Muscle of back (tissue), 11 donors: Measurements from ENCODE around the gene AGO4. TPM values are rescaled to one million over a fixed set of nuclear protein-coding genes. Genes with fewer than 3 reads are reported as not detected.

Source experiments
- DNase-seq, 3 donors: peaks; one replicate each; pipeline versions ENCODE4 v3.0.0 to v3.0.0-alpha.2; 2013
- polyA plus RNA-seq, 10 donors: library from polyadenylated mRNA; unstranded; fragments of 120-200 nt; gene quantifications; one replicate each; pipeline ENCODE4 v1.2.1, GENCODE V29; 2013; ENCODE audit not compliant: insufficient read length in 10 of 10

AGO4 gene
- polyA plus RNA-seq, 10 donors = 9.1 to 19.5 (median 13.6) TPM

GRCh38 chr1:35893051-35893879 is 85.4 kb downstream of the AGO4 start:
- DNase-seq = no peak

GRCh38 chr1:35894183-35894582 is 86.4 kb downstream of the AGO4 start:
- DNase-seq = peak in 1 of 3 donors; percentile 28

- no peak for DNase-seq
Observed at GRCh38 chr1:35894656-35895055, 86.8 kb downstream of the AGO4 start.

GRCh38 chr1:35899941-35900340 is 92.1 kb downstream of the AGO4 start:
- no peak for DNase-seq

GRCh38 chr1:35901235-35901634 is 93.4 kb downstream of the AGO4 start:
- no peak for DNase-seq

- DNase-seq = no peak
Observed at GRCh38 chr1:35902671-35903070, 94.9 kb downstream of the AGO4 start.

Other genes with a start within 250 kb of the AGO4 start
- 1 to 10 TPM in 1 of 10 donors, under 1 TPM in 9; 0.25 to 1.5 (median 0.56) TPM for gene TFAP2E, start 234.7 kb upstream of the AGO4 start, polyA plus RNA-seq
- gene PSMB2, start 166.5 kb upstream of the AGO4 start, polyA plus RNA-seq = 10 to 100 TPM; 52.9 to 68.0 (median 59.8) TPM
- gene C1orf216, start 89.1 kb upstream of the AGO4 start, polyA plus RNA-seq = 10 to 100 TPM in 6 of 10 donors, 1 to 10 TPM in 4; 8.7 to 17.5 (median 10.8) TPM
- gene CLSPN, start 38.0 kb upstream of the AGO4 start, polyA plus RNA-seq = 10 to 100 TPM in 1 of 10 donors, 1 to 10 TPM in 9; 4.8 to 13.5 (median 6.8) TPM
- gene AGO1, start 75.2 kb downstream of the AGO4 start, polyA plus RNA-seq = 10 to 100 TPM in 6 of 10 donors, 1 to 10 TPM in 4; 7.9 to 11.5 (median 10.1) TPM
- 10 to 100 TPM in 5 of 10 donors, 1 to 10 TPM in 5; 8.0 to 13.9 (median 10.7) TPM for gene AGO3, start 123.1 kb downstream of the AGO4 start, polyA plus RNA-seq